Measurements from ENCODE around the gene SMARCAL1. TPM values are rescaled to one million over a fixed set of nuclear protein-coding genes. Genes with fewer than 3 reads are reported as not detected.
"Not testable (repeated sequence)": the region's sequence is repeated elsewhere in the genome, so short reads cannot be mapped to it uniquely, and the experiment has no call there.

Gene SMARCAL1
- total RNA-seq, 4 donors from 2014 or later, result 11.9 to 18.7 (median 14.8) TPM

DNA sequence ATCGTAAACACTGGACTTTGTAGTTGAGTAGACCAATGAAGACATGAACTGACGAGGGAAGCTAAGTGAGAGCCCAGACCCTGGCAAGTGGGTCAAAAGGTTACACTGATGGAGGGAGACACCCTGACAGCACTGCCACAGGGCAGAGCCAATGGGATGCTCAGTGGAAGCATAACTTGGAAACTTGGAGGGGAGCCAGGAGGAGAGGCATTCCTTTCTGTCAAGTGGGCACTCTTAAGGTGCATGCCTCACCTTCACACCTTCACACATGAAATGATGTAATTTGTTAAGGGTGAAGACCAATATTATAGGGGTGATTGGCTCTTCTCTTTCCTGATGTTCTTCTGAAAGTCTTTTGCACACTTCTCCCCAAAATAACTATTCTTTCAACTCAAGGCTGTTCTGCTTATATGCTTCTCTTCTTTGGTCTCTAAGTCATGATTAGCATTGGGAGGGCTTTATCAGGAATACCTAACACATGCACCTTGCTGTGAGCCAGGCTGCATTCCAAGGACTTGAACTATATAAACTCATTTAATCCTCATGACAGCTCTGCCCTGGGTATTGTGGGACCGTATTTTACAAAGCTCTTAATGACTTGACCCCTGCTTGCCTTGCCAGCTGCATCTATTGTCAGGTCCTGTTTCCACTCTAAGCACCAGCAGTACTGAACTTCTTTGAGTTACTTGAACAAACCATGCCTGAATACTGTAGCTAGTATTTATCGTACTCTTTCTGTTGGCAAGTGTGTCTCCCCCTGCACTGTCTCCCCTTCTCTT, 105.4 kb downstream of the SMARCAL1 start:
- intact Hi-C loops (cut with DNase I; ENCODE audit: low total_unique reads), result loop anchor here (2.0 to 5.0 kb wide), 2 partner anchors 149 to 1195 kb away; no protein-coding TSS in a partner anchor
- no peak for TF ChIP-seq POLR2A (IDR thresholded peaks at IDR 0.05)
- TF ChIP-seq, protein P1, sequence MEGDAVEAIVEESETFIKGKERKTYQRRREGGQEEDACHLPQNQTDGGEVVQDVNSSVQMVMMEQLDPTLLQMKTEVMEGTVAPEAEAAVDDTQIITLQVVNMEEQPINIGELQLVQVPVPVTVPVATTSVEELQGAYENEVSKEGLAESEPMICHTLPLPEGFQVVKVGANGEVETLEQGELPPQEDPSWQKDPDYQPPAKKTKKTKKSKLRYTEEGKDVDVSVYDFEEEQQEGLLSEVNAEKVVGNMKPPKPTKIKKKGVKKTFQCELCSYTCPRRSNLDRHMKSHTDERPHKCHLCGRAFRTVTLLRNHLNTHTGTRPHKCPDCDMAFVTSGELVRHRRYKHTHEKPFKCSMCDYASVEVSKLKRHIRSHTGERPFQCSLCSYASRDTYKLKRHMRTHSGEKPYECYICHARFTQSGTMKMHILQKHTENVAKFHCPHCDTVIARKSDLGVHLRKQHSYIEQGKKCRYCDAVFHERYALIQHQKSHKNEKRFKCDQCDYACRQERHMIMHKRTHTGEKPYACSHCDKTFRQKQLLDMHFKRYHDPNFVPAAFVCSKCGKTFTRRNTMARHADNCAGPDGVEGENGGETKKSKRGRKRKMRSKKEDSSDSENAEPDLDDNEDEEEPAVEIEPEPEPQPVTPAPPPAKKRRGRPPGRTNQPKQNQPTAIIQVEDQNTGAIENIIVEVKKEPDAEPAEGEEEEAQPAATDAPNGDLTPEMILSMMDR (IDR thresholded peaks at IDR 0.05), result no peak
- DNase-seq (ENCODE audit: low spot score in 2 of 2), result peak in 1 of 2 donors; percentile 34
- H3K4me3 ChIP-seq (ENCODE audit: low read depth, poor library complexity, severe bottlenecking), result no peak overlapping the region
- 93 to 94% methylated on average over 4 of the region's 4 CpGs for WGBS, 2 donors

DNA sequence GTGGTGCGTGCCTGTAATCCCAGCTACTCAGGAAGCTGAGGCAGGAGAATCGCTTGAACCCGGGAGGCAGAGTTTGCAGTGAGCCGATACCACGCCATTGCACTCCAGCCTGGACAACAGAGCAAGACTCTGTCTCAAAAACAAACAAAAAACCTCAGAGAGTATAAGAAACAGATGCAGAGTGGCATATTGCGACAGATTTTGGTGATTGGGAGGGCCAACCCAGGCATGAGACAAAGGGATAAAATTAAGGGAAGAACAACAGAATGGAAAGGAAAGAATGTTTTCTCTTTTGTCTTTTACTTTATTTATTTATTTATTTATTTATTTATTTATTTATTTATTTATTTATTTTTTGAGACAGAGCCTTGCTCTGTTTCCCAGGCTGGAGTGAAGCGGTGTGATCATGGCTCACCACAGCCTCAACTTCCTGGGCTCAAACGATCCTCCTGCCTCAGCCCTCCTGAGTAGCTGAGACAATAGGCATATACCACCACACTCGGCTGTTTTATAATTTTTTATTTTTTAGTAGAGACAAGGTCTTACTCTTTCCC, 106.4 kb downstream of the SMARCAL1 start:
- intact Hi-C loops (cut with DNase I; ENCODE audit: low total_unique reads), result loop anchor here (5.0 kb wide), 1 partner anchor 1194 kb away; no protein-coding TSS in a partner anchor
- WGBS, 2 donors, result 85 to 87% methylated on average over 9 of the region's 9 CpGs
- peak in 1 of 2 donors; percentile 68 for DNase-seq (ENCODE audit: low spot score in 2 of 2)
- not testable (repeated sequence) for H3K4me3 ChIP-seq (ENCODE audit: low read depth, poor library complexity, severe bottlenecking)

DNA sequence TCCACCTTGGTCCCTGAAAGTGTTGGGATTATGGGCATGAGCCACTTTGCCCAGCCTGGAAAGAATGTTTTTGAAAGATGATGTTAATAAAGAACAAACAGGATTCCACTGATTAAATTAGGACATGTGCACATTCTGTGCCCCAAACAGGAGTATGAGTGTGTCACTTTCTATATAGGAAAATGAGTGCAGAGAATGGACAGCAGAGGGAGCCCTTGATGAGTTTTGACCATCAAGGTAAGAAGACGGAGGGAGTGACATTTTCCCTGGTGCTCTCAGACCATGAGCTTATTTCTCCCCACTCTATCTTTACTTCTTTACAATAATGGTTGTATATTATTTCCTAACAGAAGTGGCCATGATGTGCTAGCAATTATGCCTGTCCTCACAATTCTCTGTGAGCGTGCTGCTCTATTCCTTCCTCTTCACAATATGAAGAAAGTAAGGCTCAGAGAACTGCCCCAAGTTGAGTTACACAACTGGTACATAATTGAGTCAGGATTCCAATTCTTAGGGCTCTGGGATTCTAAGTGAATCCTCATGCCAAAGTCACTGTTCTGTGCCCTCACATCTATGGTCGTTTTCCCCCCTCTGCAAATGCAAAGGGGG, 107.0 kb downstream of the SMARCAL1 start:
- intact Hi-C loops (cut with DNase I; ENCODE audit: low total_unique reads), result loop anchor here (5.0 kb wide), 1 partner anchor 1193 kb away; no protein-coding TSS in a partner anchor
- 60 to 61% methylated on average over 3 of the region's 3 CpGs for WGBS, 2 donors
- peak; percentile 80 to 87 for DNase-seq (ENCODE audit: low spot score in 2 of 2)

DNA sequence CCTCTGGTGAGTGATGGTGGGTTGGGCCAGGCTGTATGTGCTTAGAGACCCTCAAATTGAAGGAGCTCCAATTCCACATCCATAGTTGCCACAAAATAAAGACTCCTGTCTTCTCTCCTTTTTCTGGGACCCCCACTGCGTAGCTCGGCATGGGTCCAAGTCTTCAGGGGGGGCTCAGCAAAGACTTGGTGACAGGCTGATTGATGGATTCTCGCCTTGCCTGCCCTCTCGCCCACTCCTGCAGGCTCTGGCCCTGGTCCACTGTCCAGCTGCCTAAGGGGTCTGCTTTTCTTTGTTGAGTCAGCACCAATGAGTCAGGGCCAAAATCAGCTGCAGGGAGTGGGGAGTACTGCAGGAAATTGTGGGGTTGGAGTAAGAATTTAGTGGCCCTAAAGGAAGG, 107.8 kb downstream of the SMARCAL1 start:
- intact Hi-C loops (cut with DNase I; ENCODE audit: low total_unique reads), result no loop called here
- TF ChIP-seq, protein P1 (IDR thresholded peaks at IDR 0.05), result no peak
- no peak for TF ChIP-seq POLR2A (IDR thresholded peaks at IDR 0.05)
- H3K4me3 ChIP-seq (ENCODE audit: low read depth, poor library complexity, severe bottlenecking), result no peak overlapping the region
- WGBS, 2 donors, result 85 to 94% methylated on average over 4 of the region's 4 CpGs
- no peak for DNase-seq (ENCODE audit: low spot score in 2 of 2)

More for the DNA sequence above, 107.0 kb downstream of the SMARCAL1 start:
- TF ChIP-seq POLR2A (IDR thresholded peaks at IDR 0.05), result no peak
- TF ChIP-seq, protein P1 (IDR thresholded peaks at IDR 0.05), result peak in 1 of 3 donors; percentile 67
- no peak overlapping the region for H3K4me3 ChIP-seq (ENCODE audit: low read depth, poor library complexity, severe bottlenecking)

DNA sequence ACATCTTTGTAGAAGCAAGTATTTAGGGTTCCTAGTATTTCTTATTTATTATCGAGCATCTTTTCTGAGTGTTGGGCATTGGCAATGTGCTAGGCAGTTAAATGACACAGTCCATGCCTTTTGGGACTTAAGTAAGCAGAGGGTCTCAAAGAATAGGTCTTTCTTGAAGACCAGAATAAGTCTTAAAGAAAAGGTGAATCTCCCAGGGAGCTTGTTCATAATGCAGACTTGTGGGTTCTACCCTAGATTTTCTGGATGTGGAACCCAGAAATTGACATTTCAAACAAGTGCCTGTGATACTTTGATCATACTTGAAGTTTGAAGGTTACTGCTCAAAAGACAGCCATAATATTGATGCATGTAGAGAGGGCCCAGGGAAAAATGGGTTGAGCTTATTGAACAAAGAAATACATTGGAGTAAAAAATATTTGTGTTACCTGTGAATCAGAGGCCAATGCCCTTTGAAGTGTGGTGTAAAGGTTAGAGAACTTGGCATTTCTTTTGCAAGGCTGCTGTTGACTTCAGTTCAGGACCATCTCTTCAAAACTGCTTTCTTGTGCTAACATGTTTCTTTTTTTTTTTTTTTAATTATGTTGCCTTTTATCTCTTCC, 110.7 kb downstream of the SMARCAL1 start:
- intact Hi-C loops (cut with DNase I; ENCODE audit: low total_unique reads), result no loop called here
- 90 to 97% methylated on average over 1 of the region's 1 CpG for WGBS, 2 donors
- H3K4me3 ChIP-seq (ENCODE audit: low read depth, poor library complexity, severe bottlenecking), result no peak overlapping the region
- TF ChIP-seq POLR2A (IDR thresholded peaks at IDR 0.05), result no peak
- TF ChIP-seq, protein P1 (IDR thresholded peaks at IDR 0.05), result no peak
- no peak for DNase-seq (ENCODE audit: low spot score in 2 of 2)

DNA sequence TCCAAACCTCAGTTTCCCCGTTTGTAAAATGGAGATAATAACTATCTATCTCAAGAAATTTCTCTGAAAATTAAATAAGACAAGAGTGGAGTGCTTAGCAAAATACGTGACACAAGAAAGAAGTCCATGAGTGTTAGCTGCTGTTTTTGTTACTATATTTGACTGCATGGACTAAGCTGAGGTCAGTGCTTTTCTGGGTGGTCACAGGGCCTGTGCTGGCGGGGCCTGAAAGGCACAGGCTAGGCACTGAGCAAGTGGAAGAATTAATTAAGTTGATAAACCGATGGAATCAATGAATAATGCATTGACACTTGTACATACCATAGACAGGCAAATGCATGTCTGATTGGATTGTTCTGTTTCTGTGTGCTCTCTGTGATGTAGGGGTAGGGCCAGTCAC, 113.7 kb downstream of the SMARCAL1 start:
- 77 to 81% methylated on average over 4 of the region's 4 CpGs for WGBS, 2 donors
- H3K4me3 ChIP-seq (ENCODE audit: low read depth, poor library complexity, severe bottlenecking), result no peak overlapping the region
- TF ChIP-seq, protein P1 (IDR thresholded peaks at IDR 0.05), result no peak
- peak in 1 of 2 donors; percentile 8 for DNase-seq (ENCODE audit: low spot score in 2 of 2)
- intact Hi-C loops (cut with DNase I; ENCODE audit: low total_unique reads), result no loop called here
